GM19397 (cell line): Measurements from ENCODE around the gene SGIP1.

Experiments used
- ATAC-seq: cut with Tn5 transposase; IDR thresholded peaks from one replicate; pipeline ENCODE4 v1.9.1; 2021; ENCODE audit warnings: mild to moderate bottlenecking, moderate library complexity; ENCODE audit not compliant: unreplicated experiment

The SGIP1 gene

DNA sequence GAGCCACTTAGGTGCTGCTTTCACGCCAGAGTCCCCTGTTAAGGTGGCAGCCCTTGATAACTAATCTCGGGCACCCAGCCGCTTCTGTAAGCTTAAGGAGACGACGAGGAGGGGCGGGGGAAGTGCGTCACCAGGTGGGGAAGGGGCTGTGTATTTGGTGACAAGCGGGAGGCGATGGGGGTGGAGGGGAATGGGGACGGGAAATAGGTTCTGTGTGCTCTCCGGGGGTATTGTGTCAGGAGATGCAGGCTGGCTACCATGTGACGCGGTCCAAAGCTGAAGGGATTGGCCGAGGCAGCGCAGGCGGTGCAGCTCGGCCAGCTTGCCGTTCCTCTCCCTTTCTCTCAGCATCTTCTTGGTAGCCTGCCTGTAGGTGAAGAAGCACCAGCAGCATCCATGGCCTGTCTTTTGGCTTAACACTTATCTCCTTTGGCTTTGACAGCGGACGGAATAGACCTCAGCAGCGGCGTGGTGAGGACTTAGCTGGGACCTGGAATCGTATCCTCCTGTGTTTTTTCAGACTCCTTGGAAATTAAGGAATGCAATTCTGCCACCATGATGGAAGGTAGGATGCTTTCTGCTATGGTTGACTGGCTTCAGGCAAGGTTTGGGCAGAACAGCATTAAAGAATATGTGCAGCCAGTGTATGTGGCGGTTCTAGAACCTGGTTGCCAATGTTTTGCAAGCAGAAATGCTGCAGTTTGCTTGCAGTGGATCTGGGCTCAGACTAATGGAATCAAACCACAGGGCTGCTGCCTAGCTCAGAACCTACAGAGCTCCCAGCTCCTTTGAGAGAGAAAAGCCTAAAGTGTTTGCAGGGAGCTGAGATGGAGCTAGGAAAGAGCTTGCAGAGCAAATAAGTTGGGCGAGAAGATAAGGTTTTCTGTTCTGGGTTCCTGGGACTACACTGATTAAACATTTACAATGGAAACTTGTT is at the start of gene SGIP1:
Gene SGIP1 (plus strand): TSS at position 350 of the 937 bp plus-strand sequence. CDS start 206 bp downstream, at position 556.
- no peak for ATAC-seq

- ATAC-seq = no peak
Observed at GRCh38 chr1:66489151-66489550, 44.8 kb upstream of the SGIP1 start.

- ATAC-seq = no peak
Observed at GRCh38 chr1:66489972-66490601, 43.9 kb upstream of the SGIP1 start.

DNA sequence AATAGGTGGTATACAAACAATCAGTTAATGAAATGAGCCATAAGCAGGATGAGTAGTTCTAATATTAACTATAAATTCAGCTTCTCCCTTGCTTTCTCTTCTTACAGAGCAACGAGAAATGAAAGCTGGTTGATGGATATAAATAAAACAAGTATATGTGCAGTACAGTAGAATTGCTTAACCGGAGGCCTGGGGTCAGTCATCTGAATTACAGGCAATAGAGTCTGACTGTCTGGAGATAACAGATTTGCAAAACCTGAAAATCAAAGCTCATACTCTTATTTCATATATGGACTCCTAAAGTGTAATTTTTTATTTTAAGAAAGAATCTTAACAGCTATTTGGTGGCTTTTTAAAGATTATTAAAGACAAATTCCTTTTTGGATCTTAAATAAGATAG is 43.1 kb upstream of the SGIP1 start:
- no peak for ATAC-seq

GRCh38 chr1:66492424-66492823 is 41.5 kb upstream of the SGIP1 start:
- ATAC-seq = no peak

DNA sequence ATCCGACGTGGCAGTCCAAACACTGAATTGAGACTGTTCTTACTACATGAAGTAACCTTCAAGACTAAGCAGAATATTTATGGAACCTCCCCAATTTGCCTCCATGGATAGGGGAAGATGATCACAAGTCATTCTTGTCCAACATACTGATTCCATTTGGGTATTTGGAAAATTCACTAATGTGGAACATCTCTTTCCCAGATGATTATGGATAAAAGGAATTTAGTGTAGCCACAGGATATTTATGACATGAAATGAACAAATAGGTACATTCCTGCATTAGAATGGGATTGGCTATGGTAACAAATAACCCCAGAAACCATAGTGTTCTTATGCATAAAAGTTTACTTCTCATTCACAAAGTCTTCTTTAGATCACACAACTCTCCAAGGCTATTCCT is 40.2 kb upstream of the SGIP1 start:
- ATAC-seq = no peak

DNA sequence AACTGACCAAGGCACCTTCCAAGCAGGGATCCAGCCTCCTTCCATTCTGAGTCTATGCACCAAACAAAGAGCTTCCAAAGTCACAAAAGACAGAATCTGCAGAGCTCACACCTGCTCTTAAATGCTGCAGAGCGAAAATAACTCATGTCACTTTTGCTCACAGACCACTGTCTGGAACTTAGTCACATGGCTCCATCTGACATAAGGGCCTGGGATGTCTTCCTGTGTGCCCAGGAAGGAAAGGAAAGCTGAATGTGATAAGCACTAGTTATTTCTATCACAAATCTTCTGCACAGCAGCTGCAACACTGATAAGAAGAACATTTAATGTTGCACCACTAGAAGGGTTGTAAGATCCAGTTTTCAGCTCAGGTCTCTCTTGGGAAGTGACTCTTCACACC is 39.5 kb upstream of the SGIP1 start:
- ATAC-seq = no peak

- ATAC-seq = no peak
Observed at GRCh38 chr1:66495495-66495894, 38.5 kb upstream of the SGIP1 start.

- no peak for ATAC-seq
Observed at GRCh38 chr1:66497910-66498309, 36.0 kb upstream of the SGIP1 start.

- ATAC-seq = no peak
Observed at GRCh38 chr1:66500301-66500700, 33.7 kb upstream of the SGIP1 start.

DNA sequence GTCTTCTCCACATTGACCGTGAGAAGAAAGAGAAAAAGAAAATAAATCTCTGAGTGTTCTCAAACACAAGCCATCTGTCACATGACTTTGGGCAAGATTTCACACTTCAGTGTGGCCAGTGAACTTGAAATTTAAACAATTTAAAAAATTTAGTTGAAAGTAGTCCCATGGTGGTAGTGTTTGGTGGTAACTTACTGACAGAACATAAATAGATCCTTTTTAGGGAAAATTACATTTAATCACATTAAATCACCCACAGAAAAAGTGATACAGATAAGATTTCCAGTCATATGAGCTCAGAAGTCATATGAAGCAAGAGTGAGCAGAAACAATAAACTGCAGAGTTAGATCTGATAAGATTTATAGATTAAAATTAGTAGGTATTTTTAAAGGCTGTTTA is 31.9 kb upstream of the SGIP1 start:
- no peak for ATAC-seq

DNA sequence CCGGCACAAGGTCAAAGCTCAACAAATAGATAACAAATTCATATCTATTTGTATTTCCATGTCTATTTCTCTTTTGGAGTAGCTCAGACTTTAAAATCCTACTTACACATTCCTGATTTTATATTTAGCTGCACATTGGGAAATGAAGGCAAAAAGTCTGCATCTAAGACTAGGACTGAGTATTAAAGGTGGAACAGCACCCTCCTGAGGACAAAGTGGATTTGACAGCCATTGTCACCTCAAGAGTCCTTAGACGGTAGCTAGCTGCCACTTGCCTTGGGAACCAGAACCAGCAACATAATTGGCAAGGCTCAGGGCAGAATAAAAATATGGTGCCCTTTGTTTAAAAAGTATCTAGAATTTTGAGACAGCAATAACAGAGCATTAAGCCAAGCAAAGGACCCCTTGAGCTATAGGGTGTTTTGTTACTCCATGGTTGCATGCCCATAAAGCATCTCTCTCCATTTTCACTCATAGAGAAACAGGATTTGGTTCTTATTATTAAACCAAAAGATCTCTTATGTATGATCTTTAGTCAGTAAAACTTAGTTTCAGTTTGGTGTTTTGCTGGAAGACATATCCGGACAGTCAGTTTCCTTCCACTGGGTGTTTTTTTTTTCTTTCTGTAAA is 30.0 kb upstream of the SGIP1 start:
- peak; percentile 73 for ATAC-seq

GRCh38 chr1:66505671-66506392 is 28.1 kb upstream of the SGIP1 start:
- no peak for ATAC-seq

GRCh38 chr1:66506393-66506687 is 27.6 kb upstream of the SGIP1 start:
- ATAC-seq = no peak

GRCh38 chr1:66506991-66507390 is 27.0 kb upstream of the SGIP1 start:
- ATAC-seq = no peak

DNA sequence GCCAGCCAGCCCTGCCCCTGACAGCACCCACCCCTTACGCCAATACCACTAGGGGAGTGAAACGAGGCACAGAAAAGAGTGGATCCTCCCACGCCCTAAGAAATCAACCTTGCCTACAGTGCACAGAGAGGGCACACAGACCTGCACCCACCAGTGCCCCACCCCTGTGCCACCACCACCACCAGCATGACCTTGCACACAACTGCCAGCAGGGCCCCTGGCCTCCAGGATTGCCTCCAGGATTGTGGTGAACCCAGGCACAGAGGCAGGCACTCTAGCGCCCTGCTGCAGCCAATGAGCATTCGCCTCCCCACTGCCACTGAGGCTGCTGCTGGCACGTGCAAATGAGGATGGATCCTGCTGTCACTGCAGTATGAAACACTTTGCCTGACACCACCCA is 23.5 kb upstream of the SGIP1 start:
- ATAC-seq = no peak

DNA sequence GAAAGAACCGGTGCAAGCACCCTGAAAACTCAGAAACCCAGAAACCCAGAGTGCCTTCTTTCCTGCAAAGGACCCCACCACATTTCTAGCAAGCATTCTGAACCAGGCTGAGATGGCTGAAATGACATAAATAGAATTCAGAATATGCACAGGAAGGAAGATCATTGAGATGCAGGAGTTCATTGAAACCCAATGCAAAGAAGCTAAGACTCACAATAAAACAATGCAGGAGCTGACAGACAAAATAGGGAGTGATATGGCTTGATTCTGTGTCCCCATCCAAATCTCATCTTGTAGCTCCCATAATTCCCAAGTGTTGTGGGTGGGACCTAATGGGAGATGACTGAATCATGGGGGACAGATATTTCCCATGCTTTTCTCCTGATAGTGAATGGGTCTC is 22.8 kb upstream of the SGIP1 start:
- no peak for ATAC-seq

DNA sequence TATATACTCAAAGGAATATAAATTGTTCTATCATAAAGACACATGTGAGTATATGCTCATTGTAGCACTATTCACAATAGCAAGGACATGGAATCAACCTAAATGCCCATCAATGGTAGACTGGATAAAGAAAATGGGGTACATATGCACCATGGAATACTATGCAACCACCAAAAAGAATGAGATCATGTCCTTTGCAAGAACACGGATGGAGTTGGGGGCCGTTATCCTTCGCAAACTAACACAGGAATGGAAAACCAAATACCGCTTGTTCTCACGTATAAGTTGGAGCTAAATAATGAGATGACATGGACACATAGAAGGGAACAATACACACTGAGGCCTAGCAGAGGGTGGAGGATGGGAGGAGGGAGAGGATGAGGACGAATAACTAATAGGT is 16.0 kb upstream of the SGIP1 start:
- ATAC-seq = no peak

DNA sequence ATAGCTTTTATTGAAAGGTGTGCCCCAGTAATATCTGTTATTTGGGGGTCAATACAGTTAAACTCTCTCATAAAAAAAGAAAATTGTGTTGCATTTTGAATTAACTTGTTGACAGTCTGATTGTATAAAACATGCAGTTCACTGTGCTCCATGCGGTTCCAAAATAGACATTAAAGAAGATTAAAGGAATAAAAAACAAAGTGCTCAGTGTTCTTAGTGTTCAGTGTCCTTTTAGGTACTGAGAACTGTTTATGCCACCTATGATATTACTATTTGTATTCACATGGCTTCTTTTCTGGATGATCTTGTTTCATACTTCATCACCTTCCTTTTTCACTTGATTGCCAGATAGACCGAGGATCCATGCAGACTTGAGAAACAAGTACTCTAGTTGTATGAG is 15.3 kb upstream of the SGIP1 start:
- ATAC-seq = no peak

DNA sequence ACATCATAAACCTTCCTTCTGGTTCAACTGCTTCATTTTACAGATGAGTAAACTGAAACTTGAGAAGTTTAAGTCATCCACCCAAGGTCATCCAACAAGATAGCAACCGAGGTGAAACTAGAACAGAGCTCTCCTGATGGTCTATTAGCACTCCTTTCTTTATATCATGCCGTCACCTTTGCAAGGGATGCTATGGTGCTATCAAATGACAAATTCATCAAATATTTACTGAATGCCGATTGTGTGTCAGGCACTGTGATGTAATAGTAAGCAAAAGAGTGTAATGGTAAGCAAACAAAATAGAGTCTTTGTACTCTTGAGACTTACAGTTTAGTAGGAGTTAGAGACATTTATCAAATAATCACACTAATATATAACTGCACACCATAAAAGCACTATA is 14.0 kb upstream of the SGIP1 start:
- ATAC-seq = no peak

GRCh38 chr1:66520655-66521054 is 13.3 kb upstream of the SGIP1 start:
- ATAC-seq = no peak
